Sigmoid colon (tissue), 4 donors: ENCODE measurements around the gene CPM.

Experiments used
- CTCF ChIP-seq, 4 experiments: fragments of 450-650 bp in 3 of 4; fragments of 200-600 bp in 1 of 4; IDR thresholded peaks; one replicate each; pipeline ENCODE4 v1.5.1; 2016 to 2019; ENCODE audit warnings: antibody characterized with exemption in 4 of 4, mild to moderate bottlenecking in 3 of 4, moderate library complexity in 2 of 4
- EP300 ChIP-seq, 4 donors: sonication (generic); formaldehyde crosslinking; IDR thresholded peaks; one replicate each; pipeline ENCODE4 v1.6.1; 2017; ENCODE audit warnings: antibody characterized with exemption in 4 of 4
- POLR2A ChIP-seq, 2 donors: fragments of 450-650 bp; IDR thresholded peaks; one replicate each; pipeline ENCODE4 v1.6.1; 2016; ENCODE audit warnings: antibody characterized with exemption in 2 of 2, mild to moderate bottlenecking in 2 of 2, moderate library complexity in 2 of 2
- POLR2AphosphoS5 ChIP-seq, 4 donors: sonication (generic); formaldehyde crosslinking; IDR thresholded peaks; one replicate each; pipeline ENCODE4 v1.6.1; 2017; ENCODE audit warnings: antibody characterized with exemption in 4 of 4

GRCh38 chr12:68894276-68894855 lies 38.6 kb downstream of the CPM start:
- TF ChIP-seq EP300 (IDR thresholded peaks at IDR 0.05): no peak
- TF ChIP-seq POLR2AphosphoS5 (IDR thresholded peaks at IDR 0.05): no peak
- no peak for TF ChIP-seq CTCF (IDR thresholded peaks at IDR 0.05)
- no peak for TF ChIP-seq POLR2A (IDR thresholded peaks at IDR 0.05)
